GM23338 (cell line): ENCODE data around the gene PTGDR2. TPM values are rescaled to one million over a fixed set of nuclear protein-coding genes. Genes with fewer than 3 reads are reported as not detected.

Source experiments
- ATAC-seq: fragments of 200-7000 bp; cut with Tn5 transposase; 3 replicates; pipeline ENCODE4 v1.9.1; 2020
- DNase-seq: peaks from one replicate; pipeline ENCODE4 v3.0.0-alpha.2; 2015; ENCODE audit warnings: low spot score
- H2AFZ ChIP-seq: fragments of 200-600 bp; sonication (generic); 2 replicates; pipeline ENCODE4 v1.8.0; 2016; ENCODE audit warnings: antibody characterized with exemption, mild to moderate bottlenecking, moderate library complexity
- H3F3A ChIP-seq: fragments of 200-600 bp; sonication (generic); replicated peaks from 2 replicates; pipeline ENCODE4 v1.8.0; 2017; ENCODE audit warnings: antibody characterized with exemption, mixed run types, low read depth
- H3K27ac ChIP-seq: fragments of 200-600 bp; sonication (generic); 2 replicates; pipeline ENCODE4 v1.6.1; 2016; ENCODE audit warnings: low read depth
- H3K27me3 ChIP-seq: fragments of 200-600 bp; sonication (generic); 2 replicates; pipeline ENCODE4 v1.8.0; 2016; ENCODE audit warnings: mild to moderate bottlenecking, mixed run types, moderate library complexity; ENCODE audit not compliant: insufficient read depth
- H3K36me3 ChIP-seq: fragments of 200-600 bp; sonication (generic); 2 replicates; pipeline ENCODE4 v1.8.0; 2016; ENCODE audit warnings: mild to moderate bottlenecking; ENCODE audit not compliant: insufficient read depth
- H3K4me1 ChIP-seq: fragments of 200-600 bp; sonication (generic); 2 replicates; pipeline ENCODE4 v1.8.0; 2016; ENCODE audit warnings: mild to moderate bottlenecking, moderate library complexity; ENCODE audit not compliant: insufficient read depth
- H3K4me2 ChIP-seq: fragments of 200-600 bp; sonication (generic); 2 replicates; pipeline ENCODE4 v1.7.1; 2017; ENCODE audit warnings: mixed run types
- H3K4me3 ChIP-seq: fragments of 200-600 bp; sonication (generic); 2 replicates; pipeline ENCODE4 v1.6.1; 2016; ENCODE audit warnings: mixed run types
- H3K79me2 ChIP-seq: fragments of 200-600 bp; sonication (generic); replicated peaks from 2 replicates; pipeline ENCODE4 v1.8.0; 2017; ENCODE audit warnings: mild to moderate bottlenecking; ENCODE audit not compliant: insufficient read depth
- H3K9me2 ChIP-seq: fragments of 200-600 bp; sonication (generic); 2 replicates; pipeline ENCODE4 v1.8.0; 2017; ENCODE audit not compliant: insufficient read depth
- H4K20me1 ChIP-seq: fragments of 200-600 bp; sonication (generic); replicated peaks from 2 replicates; pipeline ENCODE4 v1.8.0; 2017; ENCODE audit warnings: mild to moderate bottlenecking; ENCODE audit not compliant: insufficient read depth
- H3K27ac Mint-ChIP-seq: 2 replicates; pipeline ENCODE4 v1.8.0; 2020; ENCODE audit warnings: inconsistent platforms, mild to moderate bottlenecking, moderate library complexity, mixed read lengths
- H3K27me3 Mint-ChIP-seq: 3 replicates; pipeline ENCODE4 v1.8.0; 2022; ENCODE audit warnings: low read depth, mild to moderate bottlenecking, moderate library complexity, mixed read lengths, inconsistent platforms; ENCODE audit not compliant: insufficient read depth, poor library complexity
- H3K36me3 Mint-ChIP-seq: 3 replicates; pipeline ENCODE4 v1.8.0; 2021; ENCODE audit warnings: low read depth, mild to moderate bottlenecking, inconsistent platforms, moderate library complexity, mixed read lengths
- H3K4me1 Mint-ChIP-seq: 3 replicates; pipeline ENCODE4 v1.8.0; 2020; ENCODE audit warnings: mild to moderate bottlenecking, inconsistent platforms, mixed read lengths
- H3K4me3 Mint-ChIP-seq: 3 replicates; pipeline ENCODE4 v1.8.0; 2021; ENCODE audit warnings: moderate library complexity, mild to moderate bottlenecking, inconsistent platforms, mixed read lengths
- H3K9me3 Mint-ChIP-seq: 3 replicates; pipeline ENCODE4 v1.8.0; 2020; ENCODE audit warnings: moderate library complexity, mild to moderate bottlenecking, inconsistent platforms, mixed read lengths
- CREB1 ChIP-seq: fragments of 250-450 bp; sonication (Bioruptor Pico); IDR thresholded peaks from 2 replicates; pipeline ENCODE4 v1.5.0; 2020; ENCODE audit warnings: low read depth, mild to moderate bottlenecking, moderate library complexity
- CTCF ChIP-seq, 2 experiments: fragments of 200-600 bp in 1 of 2; sonication (generic) in 1 of 2; conservative IDR thresholded peaks; 2 replicates each; pipeline versions ENCODE4 v1.5.1 to v1.6.1; 2016 to 2017; ENCODE audit warnings: antibody characterized with exemption in 2 of 2, low read depth in 2 of 2, mild to moderate bottlenecking in 2 of 2, moderate library complexity in 1 of 2
- EZH2phosphoT487 ChIP-seq: fragments of 200-600 bp; sonication (generic); IDR thresholded peaks from one replicate; pipeline ENCODE4 v1.8.1; 2018; ENCODE audit warnings: antibody characterized with exemption; ENCODE audit not compliant: unreplicated experiment
- JUNB ChIP-seq: IDR thresholded peaks from one replicate; pipeline ENCODE4 v1.6.1; 2016; ENCODE audit warnings: antibody characterized with exemption; ENCODE audit not compliant: unreplicated experiment
- NANOG ChIP-seq: IDR thresholded peaks from 2 replicates; pipeline ENCODE4 v1.6.1; 2016; ENCODE audit warnings: antibody characterized with exemption, borderline replicate concordance
- POLR2AphosphoS5 ChIP-seq: IDR thresholded peaks from 2 replicates; pipeline ENCODE4 v1.6.1; 2016; ENCODE audit warnings: antibody characterized with exemption, low read depth
- STAT1 ChIP-seq: IDR thresholded peaks from one replicate; pipeline ENCODE4 v1.6.1; 2016; ENCODE audit warnings: antibody characterized with exemption; ENCODE audit not compliant: unreplicated experiment
- ZNF331 ChIP-seq: fragments of 250-450 bp; sonication (Bioruptor Pico); IDR thresholded peaks from 2 replicates; pipeline ENCODE4 v1.5.0; 2020; ENCODE audit warnings: low read depth, mild to moderate bottlenecking, moderate library complexity
- ZNF462 ChIP-seq: fragments of 250-450 bp; sonication (Bioruptor Pico); IDR thresholded peaks from 2 replicates; pipeline ENCODE4 v1.5.0; 2020; ENCODE audit warnings: mild to moderate bottlenecking, moderate library complexity
- polyA plus RNA-seq: library from polyadenylated mRNA; unstranded; fragments of >200 nt; fragmentation: Nextera tagmentation; extraction: Ambion mirVana; gene quantifications from 2 replicates; pipeline ENCODE4 v1.2.1, GENCODE V29; 2016
- total RNA-seq: library from RNA; depleted of rRNA; stranded (reverse); fragments of >200 nt; shearing (Covaris generic); gene quantifications from 2 replicates; pipeline ENCODE4 v1.2.3, GENCODE V29; 2014

The PTGDR2 gene
- total and polyA plus RNA-seq, 2 experiments from 2014 or later: 0.24 to 0.73 TPM

- TF ChIP-seq ZNF462 (CRISPR knock-in tag): no peak
- no peak for TF ChIP-seq JUNB
Measured at GRCh38 chr11:60905047-60905446, 49.3 kb upstream of the PTGDR2 start (continued).

GRCh38 chr11:60902625-60903024 lies 46.9 kb upstream of the PTGDR2 start:
- Histone ChIP-seq H3K79me2 (peaks cover 38% of the 10 kb centered on the region), H4K20me1 (peaks cover 31% of the 10 kb centered on the region), H3F3A (peaks cover 5% of the 10 kb centered on the region; the same call in 1 of the 2 replicates), H2AFZ (no peak overlapping the region), H3K4me1 (peaks cover 12% of the 10 kb centered on the region), H3K4me2 (no peak overlapping the region), H3K4me3 (no peak overlapping the region), H3K27ac (no peak overlapping the region), H3K36me3 (peaks cover 23% of the 10 kb centered on the region), H3K9me2 (no peaks in the 10 kb centered on the region), H3K27me3 (no peaks in the 10 kb centered on the region)
- Mint-ChIP-seq H3K27me3 (no peaks in the 10 kb centered on the region), H3K27ac (no peak overlapping the region), H3K4me3 (no peak overlapping the region), H3K9me3 (no peaks in the 10 kb centered on the region), H3K36me3 (peaks cover 61% of the 10 kb centered on the region), H3K4me1 (peaks cover 16% of the 10 kb centered on the region)
- ATAC-seq (no peak), DNase-seq (no peak)
- TF ChIP-seq CREB1 (no peak), ZNF331 (CRISPR knock-in tag) (no peak), JUNB (no peak), EZH2phosphoT487 (no peak), NANOG (no peak), CTCF (conservative IDR thresholded peaks at IDR 0.05; ENCODE audit: low read depth in 2 of 2) (no peak), POLR2AphosphoS5 (no peak), STAT1 (no peak), ZNF462 (CRISPR knock-in tag) (no peak)
